Activated T-helper 1 cell treated with Interleukin-2 at 50 U/mL for 16 hours (primary cell): Measurements from ENCODE around the gene VCPKMT.
A peak's percentile ranks its signal among the peaks of the same experiment; 100 is the strongest.

Experiments
- DNase-seq: peaks from one replicate; pipeline ENCODE4 v3.0.0-alpha.2; 2020; ENCODE audit warnings: low read depth

VCPKMT gene

GRCh38 chr14:50116181-50116956 is at the start of gene VCPKMT:
VCPKMT (minus strand) TSS chr14:50116572; CDS start chr14:50116552, 20 bp downstream.
- DNase-seq, result peak; percentile 94

- no peak for DNase-seq
Observed at GRCh38 chr14:50156111-50156510, 39.7 kb upstream of the VCPKMT start.

- no peak for DNase-seq
Observed at GRCh38 chr14:50148799-50149198, 32.4 kb upstream of the VCPKMT start.

- DNase-seq, result no peak
Observed at GRCh38 chr14:50139192-50139591, 22.8 kb upstream of the VCPKMT start.

GRCh38 chr14:50127802-50128201 is 11.4 kb upstream of the VCPKMT start:
- DNase-seq, result no peak

DNA sequence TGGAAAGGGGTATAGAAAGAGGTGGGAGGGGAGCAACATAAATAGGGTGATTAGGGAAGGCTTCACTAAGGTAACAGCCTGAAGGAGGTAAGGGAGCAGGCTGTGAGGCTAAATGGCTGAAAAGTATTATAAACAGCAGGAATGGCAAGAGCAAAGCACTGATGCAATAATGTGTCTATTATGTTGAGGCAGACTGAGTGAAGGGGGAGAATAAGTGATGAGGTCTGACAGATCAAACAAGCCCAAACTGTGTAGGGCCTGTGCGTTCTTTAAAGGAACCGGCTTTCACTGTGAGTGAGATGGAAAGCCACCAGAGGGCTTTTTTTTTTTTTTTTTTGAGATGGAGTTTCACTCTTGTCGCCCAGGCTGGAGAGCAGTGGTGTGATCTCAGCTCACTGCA is 6.7 kb upstream of the VCPKMT start:
- no peak for DNase-seq

DNA sequence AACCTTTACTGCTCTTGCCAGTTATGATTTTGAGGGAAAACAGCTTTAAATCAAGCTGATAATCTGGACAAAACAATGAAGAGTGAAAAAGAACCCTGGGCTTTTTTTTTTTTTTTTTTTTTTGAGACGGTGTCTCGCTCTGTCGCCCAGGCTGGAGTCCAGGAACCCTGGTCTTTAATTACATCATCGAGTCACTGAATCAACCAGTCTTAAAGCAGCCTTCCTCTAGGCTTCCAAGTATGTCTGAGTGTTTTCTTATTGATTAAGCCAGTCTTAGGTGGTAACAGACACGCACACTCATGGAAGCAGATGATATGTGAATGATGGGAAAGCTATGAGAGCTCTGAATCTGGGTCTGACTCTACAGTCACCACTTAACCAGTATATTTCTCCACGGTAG is 5.9 kb upstream of the VCPKMT start:
- DNase-seq, result no peak

DNA sequence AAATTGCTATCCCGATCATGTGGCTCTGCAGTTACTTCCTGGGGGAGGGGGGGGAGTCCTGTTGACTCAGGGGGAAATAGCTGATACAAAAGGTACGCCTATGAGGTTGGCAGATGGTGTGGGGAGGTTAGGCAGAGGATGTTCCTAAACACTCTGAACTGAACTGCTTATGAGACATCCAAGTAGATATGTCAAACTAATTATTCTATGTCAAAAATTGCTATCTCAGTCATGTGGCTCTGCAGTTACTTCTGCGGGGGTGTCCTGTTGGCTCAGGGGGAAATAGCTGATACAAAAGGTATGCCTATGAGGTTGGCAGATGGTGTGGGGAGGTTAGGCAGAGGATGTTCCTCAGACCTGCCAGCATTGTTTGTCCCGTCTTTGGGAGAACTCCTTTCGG is 5.1 kb upstream of the VCPKMT start:
- no peak for DNase-seq

DNA sequence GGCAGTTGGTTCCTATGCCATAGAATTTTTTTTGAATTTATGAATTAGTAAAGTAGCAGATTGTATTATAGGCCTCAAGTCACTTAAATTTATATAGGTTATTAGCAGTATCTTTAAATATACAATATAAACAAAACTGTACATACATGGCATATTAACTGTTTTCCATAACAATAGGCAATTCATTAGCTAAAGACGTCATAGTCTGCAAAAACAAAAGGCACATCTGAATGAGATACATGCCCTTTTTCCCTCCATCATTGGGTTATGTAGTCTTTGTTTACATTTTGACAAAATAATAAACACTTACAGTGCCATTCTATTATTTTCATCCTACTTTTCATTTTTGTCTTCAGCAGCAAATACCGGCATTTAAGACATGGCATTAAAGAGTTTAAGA is 1.1 kb upstream of the VCPKMT start:
- DNase-seq, result no peak

DNA sequence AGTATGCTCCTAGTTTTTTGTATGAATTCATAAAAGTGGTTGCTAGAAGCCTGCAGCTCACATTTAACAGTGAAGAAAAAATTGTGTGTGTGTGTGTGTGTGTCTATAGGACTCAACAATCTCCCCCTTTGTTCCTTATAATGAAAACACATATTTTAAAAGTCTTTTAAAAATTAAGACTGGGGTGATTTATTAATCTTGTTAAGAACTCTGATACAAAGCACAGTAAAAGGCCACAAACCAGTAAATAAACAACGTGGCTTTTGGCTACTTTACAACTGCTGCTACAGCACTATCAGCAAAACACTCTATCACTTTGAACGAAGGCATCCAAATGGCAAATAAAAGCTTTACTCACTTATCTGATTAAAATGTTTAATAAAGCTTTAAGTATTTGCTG is 594 bp upstream of the VCPKMT start:
- no peak for DNase-seq

GRCh38 chr14:50113381-50114035 is 2.9 kb downstream of the VCPKMT start:
- no peak for DNase-seq

DNA sequence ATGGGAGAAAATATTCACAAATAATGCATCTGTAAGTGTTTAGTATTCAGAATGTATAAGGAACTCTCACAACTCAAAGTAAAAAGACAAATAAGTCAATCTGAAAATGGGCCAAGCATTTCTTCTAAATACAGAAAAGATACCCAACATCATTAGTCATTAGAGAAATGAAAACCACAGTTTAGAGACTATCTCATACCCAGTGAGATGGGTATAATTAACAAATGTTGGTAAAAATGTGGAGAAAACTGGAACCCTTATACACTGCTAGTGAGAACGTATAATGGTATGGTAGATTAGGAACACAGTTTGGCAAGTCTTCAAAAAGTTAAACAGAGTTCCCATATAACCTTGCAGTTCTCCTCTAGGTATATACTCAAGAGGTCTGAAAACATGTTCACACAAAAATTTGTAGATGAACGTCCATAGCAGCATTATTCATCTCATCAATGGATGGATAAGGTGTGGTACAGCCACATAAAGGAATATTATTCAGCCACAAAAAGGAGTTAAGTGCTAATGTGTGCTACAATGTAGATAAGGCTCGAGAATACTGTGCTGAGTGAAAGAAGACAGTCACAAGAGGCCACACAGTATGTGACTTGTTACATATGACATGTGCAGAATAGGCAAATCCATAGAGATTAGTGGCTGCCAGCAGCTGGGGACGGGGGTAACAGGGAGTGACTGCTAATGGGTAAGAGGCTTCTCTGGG is 5.9 kb downstream of the VCPKMT start:
- no peak for DNase-seq

- DNase-seq, result no peak
Observed at GRCh38 chr14:50109342-50109741, 7.0 kb downstream of the VCPKMT start.

DNA sequence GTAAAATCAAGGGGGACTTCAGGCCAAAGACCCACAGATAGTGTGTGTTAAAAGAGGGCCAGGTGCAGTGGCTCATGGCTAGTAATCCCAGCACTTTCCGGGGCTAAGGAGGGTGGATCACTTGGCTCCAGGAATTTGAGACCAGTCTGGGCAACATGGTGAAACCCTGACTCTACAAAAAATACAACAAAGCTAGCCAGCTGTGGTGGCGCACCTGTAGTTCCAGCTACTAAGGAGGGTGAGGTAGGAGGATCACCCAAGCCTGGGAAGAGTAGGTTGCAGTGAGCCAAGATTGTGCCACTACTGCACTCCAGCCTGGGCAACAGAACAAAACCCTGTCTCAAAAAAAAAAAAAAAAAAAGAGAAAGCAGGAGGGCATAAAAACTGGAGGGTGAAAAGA is 8.5 kb downstream of the VCPKMT start:
- DNase-seq, result no peak

- DNase-seq, result no peak
Observed at GRCh38 chr14:50106178-50106577, 10.2 kb downstream of the VCPKMT start.

DNA sequence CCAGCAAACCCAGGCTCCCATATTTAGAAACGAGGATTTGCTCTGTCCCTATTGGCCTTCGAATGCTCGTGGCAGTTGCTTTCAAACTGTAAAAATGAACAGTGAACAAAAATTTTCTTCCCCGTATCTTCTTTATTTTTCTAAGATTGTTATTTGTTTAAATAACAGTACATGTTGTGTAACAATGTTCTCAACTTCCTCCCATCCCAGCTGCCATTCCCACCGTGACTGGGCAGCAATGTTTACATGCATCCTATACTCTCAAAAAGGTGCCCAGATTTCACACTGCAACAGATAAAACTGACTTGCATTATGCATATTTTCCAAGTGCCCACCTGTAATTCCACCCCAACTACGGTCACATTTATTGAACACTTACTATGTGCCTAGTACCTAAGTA is 12.8 kb downstream of the VCPKMT start:
- no peak for DNase-seq

DNA sequence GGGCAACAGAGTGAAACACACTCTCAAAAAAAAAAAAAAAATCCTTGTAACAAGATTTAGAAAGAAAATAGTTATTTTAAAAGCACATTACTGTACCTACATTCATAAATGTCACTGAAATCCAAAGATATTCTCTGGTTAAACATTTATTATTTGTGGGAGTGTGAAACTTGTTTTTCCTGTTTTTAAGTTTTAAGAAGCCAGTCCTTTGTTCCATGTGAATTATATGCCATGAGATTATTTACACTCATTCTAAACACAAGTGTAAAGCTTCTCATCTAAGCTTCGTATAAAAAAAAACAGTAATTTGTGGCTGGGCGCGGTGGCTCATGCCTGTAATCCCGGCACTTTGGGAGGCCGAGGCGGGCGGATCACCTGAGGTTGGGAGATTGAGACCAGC is 15.0 kb downstream of the VCPKMT start:
- DNase-seq, result no peak

DNA sequence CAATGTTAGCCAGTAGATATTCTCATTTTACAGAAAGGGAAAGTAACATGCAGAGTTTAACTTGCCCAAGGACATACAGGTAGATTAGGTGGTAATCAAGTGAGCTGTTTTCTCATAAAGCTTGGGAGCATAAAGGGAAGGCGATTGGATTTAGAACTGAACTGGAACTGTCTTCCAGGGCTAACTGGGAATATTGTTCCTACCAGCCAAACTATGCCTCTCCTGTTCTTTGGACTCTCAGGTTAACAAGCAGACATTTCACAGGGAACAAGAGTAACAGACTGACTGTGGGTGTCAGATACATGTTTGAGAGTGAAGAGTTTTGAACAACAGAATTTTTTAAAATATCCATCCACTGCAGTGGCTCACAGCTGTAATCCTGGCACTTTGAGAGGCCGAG is 15.6 kb downstream of the VCPKMT start:
- DNase-seq, result no peak

DNA sequence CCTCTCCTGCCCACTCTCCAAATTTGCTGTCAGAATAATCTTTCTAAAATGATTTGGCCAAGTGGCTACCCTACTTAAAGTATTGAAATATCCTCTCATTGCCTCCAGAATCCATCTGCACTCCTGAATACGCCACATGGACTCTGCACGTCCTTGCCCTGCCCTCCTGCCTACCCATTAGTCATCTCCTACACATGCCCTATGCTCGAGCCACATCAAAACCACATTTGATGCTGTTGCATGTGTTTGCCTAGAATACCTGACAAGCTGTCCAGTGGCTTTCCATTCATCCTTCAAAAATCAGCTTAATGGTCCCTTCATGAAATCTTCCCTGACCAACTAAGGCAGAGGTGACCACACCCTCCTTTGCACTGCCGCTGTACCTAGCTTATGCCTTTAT is 17.0 kb downstream of the VCPKMT start:
- DNase-seq, result no peak

- DNase-seq, result no peak
Observed at GRCh38 chr14:50095895-50096294, 20.5 kb downstream of the VCPKMT start.

GRCh38 chr14:50094056-50094755 is 22.2 kb downstream of the VCPKMT start:
- no peak for DNase-seq

DNA sequence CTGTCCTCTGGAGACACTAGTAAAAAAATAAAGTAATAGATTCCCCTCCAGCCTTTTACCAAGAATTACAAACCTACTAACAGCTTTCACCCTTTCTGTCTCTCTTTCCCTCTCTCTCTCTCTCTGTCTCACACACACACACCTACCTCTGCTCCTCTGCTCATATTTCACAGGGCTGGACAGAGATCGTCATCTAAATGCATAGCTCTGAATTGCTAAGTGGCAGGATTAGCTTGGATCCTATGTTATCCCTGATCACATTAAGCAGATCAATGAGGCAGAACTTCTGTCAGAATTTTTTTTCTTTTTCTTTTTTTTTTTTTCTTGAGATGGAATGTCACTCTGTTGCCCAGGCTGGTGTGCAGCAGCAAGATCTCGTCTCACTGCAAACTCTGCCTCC is 22.9 kb downstream of the VCPKMT start:
- no peak for DNase-seq
